ENCODE measurements around the gene THSD7B.
"Not testable (repeated sequence)": the region's sequence is repeated elsewhere in the genome, so short reads cannot be mapped to it uniquely, and the experiment has no call there.

Gene THSD7B

DNA sequence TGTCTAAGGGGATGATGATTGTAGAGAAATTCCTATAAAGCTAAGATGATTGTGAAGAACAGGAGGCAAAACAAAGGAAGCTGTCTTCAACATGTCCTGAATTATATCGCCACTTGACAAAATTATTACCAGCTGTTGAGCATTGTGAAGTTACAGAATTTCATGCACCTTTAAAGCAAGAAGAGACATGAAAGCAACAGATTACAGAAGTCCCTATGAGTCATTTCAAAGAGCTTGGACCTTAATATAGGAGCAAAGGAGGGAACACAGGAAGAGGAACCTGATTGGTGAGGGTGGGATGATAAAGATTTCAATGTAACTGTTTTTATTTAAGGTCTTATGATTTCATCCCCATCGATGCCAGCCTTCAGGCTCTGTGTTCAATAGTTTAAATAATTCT, 672.0 kb downstream of the THSD7B start:
- no peak for DNase-seq

DNA sequence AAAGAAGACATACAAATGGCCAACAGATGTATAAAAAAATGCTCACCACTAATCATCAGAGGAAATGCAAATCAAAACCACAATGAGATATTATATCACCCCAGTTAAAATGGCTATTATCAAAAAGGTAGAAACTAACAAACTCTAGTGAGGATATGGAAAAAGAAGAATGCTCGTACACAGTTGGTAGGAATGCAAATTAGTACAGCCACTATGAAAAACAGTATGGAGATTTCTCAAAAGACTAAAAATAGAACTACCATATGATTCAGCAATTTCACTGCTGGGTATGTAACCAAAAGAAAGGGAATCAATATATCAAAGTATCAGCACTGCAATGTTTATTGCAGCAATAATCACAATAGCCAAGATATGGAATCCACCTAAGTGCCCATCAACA, 679.6 kb downstream of the THSD7B start:
- no peak for DNase-seq

DNA sequence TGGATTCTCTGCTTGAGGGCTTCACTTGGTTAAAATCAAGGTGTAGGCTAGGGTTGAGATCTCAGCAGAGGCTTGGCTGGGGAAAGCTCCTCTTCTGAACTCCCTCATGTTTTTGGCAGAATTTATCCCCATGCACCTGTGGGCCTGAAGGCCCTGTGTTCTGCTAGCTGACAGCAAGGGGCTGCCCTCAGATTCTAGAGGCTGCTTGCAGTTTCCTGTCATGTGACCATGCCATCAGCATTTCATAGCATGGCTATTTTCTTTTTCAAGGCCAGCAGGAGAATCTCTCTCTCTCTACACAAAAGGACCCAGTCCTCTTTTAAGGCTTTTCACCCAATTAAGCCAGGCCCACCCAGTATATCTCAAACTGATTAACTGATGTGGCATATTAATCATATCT, 684.1 kb downstream of the THSD7B start:
- DNase-seq, result no peak

DNA sequence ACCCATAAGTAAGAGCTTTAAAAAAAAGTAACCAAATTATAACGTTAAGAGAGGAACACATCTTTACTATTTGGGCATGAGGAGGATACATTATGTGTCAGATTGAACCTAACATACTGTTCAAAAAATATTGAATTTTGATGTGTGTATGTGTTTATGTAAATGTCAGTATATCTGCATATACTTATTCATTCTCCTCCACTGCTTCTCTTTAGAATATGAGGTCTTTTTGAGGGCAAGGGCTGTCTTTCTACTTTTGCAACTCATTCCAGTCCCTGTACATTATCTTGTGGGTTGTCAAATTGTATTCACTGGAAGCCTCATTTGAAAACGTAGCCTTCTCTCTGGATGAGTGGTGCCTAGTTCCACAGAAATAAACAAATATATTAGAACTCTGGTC, 689.5 kb downstream of the THSD7B start:
- DNase-seq, result no peak

DNA sequence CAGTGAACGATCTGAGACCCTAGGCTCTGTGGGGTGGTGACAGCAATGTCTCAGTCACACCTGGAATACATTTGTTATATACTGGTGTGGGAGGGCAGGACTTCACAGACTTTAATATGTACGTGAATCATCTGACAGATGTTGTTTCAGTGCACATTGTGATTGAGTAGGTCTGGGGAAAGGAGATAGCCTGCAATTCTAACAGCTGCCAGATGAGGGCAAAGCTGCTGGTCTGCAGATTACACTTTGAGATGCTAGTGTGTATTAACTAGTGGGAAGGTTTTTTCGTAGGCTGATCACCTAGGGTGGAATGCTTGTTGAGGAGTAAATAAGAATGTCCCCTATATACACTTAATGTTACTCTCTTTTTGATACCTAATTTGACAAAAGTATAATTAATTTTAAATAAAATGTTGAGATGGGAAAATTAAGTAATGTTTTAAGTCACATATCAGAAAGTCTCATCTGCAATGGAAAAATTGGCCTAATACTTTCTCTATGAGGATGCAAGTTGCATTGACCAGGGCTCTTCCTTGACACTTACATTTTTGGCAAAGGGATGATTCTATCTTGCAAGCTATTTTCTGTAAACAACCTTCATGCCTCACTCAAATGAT, 702.0 kb downstream of the THSD7B start:
- no peak for DNase-seq

DNA sequence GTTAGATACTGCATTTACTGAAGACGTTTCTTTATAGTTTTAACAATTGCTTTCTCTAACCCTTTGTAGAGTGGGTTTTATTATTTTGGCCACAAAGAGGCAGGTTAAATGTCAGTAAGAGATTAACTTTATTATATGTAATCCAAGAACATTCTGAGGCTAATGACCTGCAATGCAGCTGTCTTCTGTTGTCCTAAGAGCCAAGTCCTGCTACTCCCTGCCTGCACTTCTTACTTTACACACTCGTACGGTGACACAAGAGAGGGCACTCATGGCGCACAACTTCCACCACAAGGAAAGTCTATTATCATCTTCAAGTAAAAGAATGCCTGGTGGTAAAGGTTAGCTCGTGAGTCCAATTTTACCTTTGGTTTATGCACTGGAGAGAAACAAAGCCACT, 727.9 kb downstream of the THSD7B start:
- DNase-seq, result no peak

DNA sequence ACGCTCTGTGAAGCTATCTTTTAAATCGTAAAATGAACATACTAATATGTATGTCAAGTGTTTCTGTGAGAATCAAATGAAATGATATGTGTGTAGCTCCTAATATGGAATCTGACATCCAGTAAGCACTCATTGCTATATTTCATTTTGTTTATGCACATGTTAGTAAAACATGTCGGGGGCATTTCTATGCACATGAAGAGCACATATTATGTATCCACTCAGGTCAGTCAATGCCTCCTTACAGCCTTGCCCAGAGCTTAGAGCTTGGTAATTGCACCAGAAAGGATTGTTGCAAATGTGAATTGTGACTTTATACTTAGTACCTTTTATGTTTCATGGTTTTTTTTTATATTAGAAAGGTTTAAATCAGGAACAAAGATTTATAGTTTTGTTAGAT, 735.3 kb downstream of the THSD7B start:
- DNase-seq, result no peak

DNA sequence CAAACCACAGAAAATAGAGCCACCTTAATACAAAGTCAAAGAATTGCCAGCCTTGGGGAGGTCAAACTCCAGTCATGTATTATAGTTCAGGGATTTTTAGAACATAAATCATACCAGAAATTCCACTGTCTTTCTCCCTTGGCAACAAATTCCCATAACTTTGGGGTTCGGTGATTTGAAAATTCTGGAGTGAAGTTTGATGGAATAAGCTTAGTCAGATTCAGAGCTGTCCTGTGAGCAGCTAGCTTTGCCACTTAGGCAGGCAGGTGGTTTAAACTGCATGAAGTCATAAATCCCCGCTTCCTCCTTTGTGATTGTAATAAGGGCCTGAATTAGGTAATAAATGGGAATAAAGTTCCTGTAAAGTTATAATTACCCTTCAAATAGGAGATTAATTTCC, 741.9 kb downstream of the THSD7B start:
- no peak for DNase-seq

DNA sequence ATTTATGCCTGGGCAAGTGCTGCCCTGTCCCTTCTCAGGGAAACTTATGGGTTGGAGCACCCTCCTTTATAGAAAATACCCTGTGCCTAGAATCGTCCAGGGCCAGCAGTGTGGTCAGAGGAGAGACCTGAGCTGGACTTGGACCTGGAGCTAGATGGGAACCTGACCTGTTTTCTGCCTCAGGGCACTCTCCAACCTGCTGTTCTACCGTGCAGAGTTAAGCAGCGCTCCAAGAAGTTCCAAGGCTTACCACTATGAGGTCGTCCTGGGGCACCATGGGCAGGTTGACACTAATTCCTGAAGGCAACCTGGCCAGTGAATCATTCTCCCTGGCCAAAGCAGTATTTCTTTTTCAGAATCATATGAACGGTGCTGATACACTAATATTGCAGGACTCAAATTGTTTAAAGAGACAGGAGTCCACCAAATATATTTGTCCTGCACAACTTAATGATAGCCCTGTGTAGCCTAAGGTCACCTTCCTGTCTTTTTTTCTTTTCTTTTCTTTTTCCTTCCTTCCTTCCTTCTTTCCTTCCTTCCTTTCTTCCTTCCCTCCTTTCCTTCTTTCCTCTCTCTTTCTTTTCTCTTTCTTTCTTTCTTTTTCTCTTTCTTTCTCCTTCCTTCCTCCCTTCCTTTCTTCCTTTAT, 743.5 kb downstream of the THSD7B start:
- no peak for DNase-seq

DNA sequence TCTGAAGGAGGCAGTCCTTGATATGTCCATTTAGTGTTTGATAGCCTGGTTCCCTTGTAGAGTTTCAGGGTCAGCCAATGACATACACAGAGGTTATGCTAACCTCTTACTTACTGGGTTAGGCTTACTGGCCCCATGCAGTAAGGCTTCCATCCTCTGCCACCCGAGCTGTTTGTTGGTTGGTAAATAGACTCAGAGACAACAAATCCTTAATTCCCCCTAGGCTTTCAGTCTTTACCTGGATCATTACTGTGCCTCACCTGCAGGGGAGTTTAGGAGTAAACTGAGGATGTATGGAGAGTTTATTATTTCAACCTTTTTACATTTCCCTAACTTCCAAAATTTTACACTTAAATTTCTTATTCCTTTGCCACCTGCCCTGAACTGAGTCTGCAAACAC, 746.2 kb downstream of the THSD7B start:
- no peak for DNase-seq

DNA sequence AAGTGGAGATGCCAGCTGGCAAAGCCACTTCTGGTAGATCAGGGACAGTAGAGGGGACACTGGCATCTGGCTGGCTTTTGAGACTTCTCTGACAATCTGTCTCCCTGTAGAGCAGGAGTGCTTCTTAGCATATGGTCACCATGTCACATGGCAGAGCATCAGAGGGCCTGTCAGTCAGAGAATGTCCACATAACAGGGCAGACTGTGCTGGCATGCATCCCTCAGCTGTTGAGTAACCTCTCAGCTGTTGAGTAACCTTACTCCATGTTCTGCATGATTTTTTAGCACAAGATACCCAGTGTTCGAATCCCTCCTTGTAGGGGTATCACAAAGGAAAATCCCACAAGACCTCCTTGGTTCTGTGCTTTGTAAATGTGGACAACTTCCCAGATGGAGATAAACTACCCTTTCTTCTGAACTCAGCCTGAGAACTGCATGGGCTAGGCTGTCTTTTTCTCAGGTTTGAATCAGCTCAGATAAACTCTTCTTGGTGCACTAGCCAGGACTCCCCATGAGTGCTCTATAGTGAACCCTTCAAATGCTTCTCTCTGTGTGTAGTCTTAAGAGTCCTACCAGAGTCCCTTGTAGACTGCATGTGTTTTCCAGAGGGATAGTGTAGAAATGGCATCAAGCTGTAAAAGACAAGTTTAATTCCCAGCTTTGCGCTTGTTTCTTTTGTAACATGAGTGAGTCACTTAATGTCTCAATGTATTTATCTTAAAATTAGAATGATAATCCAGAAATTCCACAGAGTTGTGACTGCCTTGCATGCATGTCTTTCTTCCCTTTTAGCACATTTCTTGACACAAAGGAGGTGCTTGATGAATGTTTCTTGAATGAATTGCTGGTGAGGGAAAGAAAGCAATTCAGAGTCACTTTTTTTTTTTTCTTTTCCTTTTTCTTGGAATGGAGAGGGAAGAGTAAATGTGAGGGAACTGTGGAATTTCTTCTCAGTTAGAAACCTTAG, 756.6 kb downstream of the THSD7B start:
- DNase-seq, result no peak

DNA sequence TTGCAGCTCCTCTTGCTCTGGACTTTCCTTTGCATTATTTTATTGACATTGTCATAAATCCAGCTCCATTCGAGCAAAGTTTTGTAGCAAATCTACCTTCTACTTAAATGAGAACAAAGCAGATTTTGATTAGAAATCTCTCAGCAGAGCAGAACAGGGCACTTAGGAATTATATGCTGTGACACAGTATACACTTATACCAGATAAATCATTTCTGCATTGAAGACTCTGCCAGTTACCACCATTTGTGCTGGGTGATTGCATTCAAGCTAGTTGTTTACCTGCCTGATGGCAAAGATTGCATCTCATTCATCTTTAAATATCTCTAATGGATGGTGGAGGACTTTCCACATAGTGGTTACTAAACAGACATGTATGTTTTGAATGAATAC, 757.3 kb downstream of the THSD7B start:
- no peak for DNase-seq

DNA sequence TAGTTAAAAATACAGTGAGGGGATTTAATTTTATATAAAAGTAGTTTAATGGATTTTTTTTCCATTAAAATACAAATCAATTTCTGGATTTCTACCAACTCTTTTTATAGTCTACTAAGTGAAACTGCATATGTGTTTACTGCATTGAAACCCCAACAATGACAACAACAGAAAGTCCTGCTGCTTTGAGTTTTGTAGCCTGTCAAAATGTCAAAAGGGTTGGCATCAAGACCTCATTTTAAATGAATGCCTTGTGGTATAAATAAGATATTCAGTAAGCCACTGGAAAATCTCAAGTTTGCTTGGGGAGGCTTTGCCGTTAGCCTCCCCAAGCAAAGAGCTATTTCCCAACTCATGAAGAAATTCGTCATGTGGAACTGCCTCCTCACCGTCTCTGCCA, 758.6 kb downstream of the THSD7B start:
- DNase-seq, result no peak

DNA sequence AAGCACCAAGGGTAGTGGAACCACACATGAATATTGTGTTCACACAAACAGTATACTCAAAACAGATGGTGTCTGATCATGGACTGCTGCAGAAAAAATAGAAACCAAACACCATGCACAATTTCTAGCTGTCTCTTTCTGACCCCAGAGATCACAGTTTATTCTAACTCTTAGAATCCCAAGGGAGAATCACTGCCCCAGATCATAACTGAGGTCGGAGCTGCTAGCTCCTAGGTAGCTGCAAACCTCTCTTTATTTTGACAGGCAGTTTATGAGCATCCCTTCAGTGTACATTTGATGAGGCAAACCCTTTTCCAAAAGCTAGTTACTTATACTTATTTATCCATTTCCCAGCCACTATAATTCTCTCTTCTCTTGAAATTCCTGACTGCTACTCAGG, 759.8 kb downstream of the THSD7B start:
- DNase-seq, result no peak

DNA sequence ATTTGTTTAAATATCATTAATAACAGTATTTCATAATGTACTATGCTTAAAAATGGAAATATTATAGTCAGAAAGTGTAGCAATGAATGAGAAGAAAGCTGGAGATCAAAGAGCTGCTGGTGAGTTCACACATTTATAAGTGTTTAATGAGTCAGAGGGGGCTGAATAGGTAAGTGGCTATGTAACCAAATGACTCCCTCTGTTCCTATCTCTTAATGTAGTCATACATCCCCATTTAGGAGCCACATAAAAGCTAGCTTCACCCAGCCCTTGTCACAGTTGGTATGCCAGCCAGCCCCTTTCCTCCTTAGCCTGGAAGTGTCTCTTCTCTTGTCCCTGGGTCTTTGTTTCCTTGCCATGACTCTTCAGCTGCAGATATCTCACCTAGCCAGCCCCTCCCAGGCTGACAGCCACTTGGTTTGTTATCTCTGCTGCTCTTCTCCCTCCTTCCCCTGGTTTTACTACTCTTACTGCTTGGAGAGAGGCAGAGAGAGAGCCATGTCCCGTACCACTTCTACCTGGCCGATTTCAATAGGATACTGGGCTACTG, 760.4 kb downstream of the THSD7B start:
- no peak for DNase-seq

DNA sequence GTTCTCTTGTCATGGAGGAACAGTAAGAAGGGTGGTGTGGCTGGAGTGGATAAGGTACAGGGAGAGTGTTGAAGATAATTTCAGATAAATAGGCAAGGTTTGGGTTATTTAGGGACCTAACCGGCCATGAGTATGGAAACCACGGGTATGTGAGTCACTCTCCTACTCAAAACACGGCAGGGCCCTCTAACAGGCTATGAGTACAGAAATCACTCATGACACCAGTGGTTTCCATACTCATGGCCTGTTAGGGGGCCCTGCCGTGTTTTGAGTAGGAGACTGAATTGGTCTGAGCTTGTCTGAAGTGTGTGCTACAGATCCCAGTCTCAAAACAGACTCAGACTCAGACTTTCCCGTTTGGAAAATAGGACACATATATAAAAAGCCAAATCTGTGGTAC, 770.6 kb downstream of the THSD7B start:
- no peak for DNase-seq

DNA sequence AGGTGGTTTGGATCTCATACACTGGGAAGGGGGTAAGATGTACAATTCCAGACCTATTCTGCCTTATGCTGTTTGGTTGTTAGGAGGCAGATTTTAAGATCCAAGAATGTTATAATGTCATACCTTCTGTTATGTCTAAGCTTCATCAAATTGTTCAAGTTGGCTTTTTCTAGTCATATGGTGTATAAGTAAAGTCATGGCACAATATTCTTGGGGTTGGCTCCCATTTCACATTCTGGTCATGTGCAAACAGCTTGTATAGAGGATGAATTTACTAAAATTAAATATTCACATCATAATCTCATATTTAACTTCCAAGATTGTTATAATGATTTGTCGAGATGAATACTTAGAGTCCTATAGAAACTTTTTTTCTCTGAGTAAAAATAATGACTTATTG, 774.0 kb downstream of the THSD7B start:
- DNase-seq, result no peak

DNA sequence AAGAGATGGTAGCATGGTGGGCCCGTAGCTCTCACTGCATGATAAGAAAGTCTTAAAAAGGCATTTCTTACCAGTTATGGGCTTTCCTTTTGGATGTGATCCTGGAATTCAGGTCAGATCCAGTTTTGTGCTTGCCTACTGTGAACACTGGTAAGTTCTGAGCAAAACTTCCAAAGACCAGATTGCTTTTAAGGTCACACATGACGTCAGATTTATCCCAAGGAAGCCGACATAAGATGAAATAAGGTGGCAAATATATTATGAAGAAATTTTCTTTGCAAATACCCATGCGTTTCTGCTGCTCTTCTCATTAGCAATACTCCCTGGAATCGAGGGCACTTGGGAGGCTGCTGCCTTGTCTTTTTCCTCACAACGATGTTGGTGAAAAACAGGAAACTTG, 782.5 kb downstream of the THSD7B start:
- DNase-seq, result no peak

DNA sequence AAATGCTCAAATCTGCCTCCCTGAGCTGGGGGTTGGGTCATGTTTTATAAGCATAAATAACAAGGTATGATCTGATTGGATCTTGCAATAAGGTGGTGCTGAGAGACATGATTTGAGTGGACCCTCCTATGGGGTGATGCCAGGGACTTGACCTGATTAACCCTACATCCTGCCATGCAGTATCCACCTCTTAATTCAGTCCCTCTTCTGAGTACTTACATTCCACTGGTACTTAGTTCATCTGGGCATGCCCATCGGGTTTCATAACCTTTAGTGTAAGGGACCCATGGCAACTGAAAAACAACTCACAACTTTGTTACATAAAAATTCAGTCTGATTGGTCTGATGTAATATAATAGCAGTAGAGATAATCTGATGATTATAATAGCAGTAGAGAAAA, 801.0 kb downstream of the THSD7B start:
- no peak for DNase-seq

DNA sequence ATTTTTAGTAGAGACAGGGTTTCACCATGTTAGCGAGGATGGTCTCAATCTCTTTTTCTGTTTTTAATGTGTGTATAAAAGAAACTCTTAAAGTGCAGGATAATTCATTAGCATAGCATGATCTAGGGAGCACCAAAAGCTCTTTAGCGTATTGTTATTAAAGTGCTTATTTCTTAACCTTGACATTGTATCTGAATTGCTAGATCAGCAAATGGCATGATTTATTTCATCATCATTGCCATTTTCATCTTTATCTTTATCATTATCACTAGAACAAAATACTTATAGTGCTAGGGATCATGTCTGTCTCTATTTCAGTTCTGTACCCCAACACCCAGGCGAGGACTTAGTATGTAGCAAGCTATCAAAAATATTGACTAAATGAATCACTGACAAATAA, 805.1 kb downstream of the THSD7B start:
- no peak for DNase-seq

DNA sequence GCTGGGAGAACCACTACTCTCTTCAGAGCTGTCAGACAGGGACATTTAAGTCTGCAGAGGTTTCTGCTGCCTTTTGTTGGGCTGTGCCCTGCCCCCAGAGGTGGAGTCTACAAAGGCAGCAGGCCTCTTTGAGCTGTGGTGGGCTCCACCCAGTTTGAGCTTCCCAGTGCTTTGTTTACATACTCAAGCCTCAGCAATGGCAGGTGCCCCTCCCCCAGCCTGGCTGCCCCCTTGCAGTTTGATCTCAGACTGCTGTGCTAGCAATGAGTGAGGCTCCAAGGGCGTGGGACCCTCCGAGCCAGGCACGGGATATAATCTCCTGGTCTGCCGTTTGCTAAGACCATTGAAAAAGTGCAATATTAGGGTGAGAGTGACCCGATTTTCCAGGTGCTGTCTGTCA, 822.5 kb downstream of the THSD7B start:
- not testable (repeated sequence) for DNase-seq

DNA sequence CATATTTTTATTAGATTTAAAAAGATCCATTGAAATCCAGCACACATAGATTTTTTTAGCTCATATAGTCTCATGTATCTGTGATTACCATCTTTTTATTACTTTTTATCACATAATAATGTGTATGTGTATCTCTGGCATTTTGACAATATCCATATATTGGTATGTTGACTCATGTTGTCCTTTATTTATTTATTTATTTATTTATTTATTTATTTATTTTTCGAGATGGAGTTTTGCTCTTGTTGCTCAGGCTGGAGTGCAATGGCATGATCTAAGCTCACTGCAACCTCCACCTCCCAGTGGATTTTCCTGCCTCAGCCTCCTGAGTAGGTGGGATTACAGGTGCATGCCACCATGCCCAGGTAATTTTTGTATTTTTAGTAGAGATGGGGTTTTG, 823.2 kb downstream of the THSD7B start:
- not testable (repeated sequence) for DNase-seq

DNA sequence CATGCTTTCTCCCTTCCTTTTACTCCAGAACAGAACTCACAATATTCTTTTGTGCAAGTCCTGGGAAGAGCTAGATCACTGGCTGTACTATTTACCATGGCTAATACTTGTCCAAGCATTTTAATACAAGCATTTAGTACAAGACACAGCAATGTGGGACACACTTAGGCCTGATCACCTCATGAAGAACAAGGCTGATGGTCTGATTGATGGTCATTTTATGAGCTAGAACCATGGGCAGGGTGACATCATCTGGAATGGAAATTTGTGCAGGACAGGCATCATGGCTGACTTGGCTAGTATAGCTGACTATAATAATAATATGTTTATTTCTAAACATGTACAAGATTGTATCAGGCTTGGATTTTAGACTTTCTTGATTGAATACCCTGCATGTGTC, 824.8 kb downstream of the THSD7B start:
- DNase-seq, result no peak

All from T1000 (cell line).